IPS-NIHi7 (cell line): ENCODE results near the gene NRSN1.
"Not testable (repeated sequence)": the region's sequence is repeated elsewhere in the genome, so short reads cannot be mapped to it uniquely, and the experiment has no call there.

Experiments
- DNase-seq: peaks from one replicate; pipeline ENCODE4 v3.0.0; 2012; ENCODE audit warnings: mixed read lengths; ENCODE audit errors: extremely low spot score

The NRSN1 gene

DNA sequence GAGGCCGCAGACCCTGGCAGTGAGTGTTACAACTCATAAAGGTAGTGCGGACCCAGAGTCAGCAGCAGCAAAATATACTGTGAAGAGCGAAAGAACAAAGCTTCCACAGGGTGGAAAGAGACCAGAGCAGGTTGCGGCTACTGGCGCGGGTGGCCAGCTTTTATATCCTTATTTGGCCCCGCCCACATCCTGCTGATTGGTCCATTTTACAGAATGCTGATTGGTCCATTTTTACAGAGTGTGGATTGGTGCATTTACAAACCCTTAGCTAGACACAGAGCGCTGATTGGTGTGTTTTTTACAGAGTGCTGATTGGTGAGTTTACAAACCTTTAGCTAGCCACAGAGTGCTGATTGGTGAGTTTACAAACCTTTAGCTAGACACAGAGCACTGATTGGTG, 16.7 kb downstream of the NRSN1 start:
- not testable (repeated sequence) for DNase-seq

DNA sequence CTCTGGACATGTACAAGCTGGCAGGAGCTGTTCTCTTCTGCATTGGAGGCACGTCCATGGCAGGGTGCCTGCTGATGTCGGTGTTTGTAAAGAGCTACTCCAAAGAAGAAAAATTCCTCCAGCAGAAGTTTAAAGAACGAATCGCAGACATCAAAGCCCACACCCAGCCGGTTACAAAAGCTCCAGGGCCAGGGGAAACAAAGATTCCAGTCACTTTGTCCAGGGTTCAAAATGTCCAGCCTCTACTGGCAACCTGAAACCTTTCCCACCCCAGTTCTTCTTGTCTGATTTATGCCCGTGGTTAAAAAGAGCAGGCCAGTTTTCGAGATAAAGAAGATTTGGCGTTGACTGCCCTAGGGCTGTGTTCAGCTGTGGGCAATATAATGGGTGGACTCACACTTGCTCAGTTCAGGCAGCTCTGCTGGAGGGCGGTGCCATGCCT, 19.7 kb downstream of the NRSN1 start:
- no peak for DNase-seq

DNA sequence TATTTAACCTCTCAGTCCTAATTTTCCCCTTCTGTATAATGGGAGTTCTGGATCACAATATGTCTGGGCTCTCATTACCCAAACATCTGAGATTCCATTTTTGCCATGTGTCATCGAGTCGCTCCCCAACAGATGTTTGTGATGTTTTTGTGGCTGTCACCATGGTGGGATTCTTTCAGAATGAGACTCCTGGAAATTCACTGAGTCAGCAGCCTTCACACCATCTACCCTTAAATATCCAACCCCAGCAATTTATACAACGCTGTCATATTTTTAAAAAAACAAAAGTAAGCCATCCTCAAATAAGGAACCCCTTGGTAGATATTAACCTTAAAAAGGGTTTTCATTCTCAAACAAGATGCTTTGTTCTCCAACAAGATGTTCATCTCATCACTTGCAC, 20.9 kb downstream of the NRSN1 start:
- DNase-seq: no peak

- DNase-seq: no peak
Observed at GRCh38 chr6:24147511-24148153, 21.6 kb downstream of the NRSN1 start.

DNA sequence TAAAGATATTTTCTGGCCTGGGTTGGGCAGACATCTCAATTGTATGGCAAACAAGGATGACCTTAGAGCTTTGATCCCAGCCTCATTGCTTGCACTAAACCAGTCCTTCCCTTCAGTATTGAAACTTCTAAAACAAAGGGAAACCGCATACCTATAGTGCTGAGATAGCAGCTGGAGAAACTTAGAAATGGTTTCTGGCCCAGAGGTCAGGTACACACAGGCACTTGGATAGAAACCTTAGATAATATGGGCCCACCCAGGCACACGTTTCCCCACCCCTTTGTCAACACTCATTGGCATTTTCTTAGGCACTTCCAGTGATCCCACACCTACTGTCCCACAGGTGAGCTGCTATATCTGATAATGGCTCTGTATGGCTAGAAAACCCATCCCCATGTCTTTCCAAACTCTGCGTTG, 22.1 kb downstream of the NRSN1 start:
- DNase-seq: no peak

GRCh38 chr6:24148684-24149083, 22.7 kb downstream of the NRSN1 start:
- no peak for DNase-seq

DNA sequence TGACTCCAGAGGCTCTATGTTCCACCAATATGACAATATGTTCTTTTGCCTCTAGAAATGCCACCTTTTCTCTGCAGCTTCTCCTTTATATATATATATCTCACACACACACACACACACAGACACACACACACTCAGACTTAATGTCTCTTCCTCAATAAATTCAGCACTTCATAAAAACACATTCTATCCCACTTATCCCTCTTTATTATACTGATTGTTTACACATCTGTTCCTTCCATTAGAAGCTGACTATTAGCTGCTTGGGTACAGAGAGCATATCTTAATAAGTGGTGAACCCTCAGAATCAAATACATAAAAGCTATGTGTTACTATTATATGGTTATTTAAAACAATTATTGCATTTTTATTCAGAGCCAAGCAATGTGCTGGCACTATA, 23.3 kb downstream of the NRSN1 start:
- no peak for DNase-seq

DNA sequence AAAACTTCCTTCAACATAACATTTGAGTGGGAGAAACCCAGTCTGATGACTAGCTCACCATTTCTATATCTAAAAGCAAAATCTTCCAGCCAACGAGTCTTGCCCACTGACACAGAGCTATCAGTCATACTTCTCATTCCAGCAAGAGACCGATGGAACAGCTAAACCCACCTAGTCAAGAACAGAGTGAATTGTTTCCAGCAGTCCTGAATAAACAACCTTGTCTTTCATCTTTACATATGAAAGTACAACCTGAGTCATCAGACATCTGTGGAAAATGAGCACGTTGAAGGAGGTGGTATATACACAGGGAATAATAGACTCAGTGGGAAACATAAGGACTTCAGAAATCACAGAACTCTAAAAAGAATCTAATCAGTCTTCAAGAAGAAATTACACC, 23.8 kb downstream of the NRSN1 start:
- DNase-seq: no peak

DNA sequence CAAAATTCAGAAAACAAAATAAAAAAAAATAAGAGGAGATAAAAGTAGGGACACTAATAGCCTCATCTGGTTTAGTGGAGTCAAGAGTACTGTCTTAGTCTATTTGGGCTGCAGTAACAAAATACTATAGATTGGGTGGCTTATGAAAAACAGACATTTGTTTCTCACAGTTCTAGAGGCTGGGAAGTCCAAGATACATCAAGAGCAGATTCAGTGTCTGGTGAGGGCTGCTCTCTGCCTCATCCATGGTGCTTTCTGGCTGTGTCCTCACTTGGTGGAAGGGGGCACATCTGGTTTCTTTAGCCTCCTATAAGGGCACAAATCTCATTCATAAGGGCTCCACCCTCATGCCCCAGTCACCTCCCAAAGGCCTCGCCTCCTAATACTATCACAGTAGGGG, 26.0 kb downstream of the NRSN1 start:
- no peak for DNase-seq

DNA sequence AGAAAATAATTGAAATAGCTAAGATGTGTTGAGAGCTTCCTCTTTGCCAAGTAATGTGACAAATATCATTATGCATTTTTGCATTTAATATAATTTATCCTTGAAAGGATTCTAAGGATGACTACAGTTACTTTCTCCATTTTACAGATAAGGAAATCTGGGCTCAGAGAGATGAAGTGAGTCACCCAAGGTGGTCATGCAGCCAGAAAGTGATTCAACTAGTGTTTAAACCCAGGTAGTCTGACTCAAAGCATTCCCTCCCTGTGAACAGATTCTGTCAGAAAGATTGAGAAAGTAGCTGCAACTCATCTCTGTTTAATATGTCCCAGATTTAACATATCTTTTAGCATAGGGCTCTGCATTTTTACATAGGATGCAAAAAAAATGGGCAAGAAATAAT, 28.1 kb downstream of the NRSN1 start:
- no peak for DNase-seq

GRCh38 chr6:24157886-24158285, 31.9 kb downstream of the NRSN1 start:
- no peak for DNase-seq

- no peak for DNase-seq
Observed at GRCh38 chr6:24183584-24183983, 57.6 kb downstream of the NRSN1 start.

GRCh38 chr6:24186349-24186748, 60.3 kb downstream of the NRSN1 start:
- no peak for DNase-seq

DNA sequence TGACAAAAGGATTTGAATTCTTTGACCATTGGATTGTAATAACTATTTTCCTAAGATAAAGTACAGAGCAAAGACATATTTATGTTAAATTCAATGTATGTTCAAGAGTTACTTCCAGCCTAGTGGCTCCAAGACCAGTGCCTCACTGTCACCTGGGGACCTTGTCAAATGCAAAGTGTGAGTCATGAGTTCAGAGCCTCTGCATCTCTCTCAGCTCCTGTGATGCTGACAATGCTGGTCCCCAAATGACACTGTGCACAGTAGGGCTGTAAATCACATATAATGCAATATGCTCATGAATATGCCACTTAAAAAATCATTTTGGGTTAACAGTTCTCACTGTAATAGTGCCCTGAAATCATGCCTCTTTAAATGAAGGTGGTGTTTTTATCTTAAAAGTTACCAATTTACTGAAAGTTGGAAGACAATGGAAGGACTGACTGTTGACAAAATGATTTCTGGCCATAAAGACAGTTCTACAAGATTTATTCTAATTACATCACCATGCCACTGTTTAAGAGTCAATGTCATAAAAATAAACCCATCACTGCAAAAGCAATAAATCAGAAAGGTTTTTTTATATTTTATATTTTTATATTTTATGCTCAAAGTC, 62.1 kb downstream of the NRSN1 start:
- DNase-seq: no peak

DNA sequence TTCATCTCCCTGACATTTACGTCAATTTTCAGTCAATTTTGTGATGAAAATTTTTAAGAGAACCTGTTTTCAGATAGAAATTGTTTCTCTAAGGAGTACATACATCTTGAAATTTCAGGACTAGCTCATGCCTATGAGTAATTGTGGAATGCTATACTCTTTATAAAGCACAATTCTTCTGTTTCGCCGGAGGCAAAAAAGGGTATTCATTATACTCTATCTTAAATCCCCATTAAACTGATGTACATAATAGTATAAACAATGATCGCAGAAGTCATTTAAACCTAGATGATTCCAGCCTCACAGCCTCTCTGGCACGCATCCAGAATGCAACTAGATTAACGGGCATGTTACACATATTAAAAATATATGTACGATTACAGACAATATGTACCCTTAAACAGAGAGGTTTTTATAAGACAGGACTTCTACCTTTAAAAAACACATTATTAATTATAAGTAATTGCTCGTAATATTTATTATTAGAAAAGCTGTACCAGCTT, 62.6 kb downstream of the NRSN1 start:
- no peak for DNase-seq

GRCh38 chr6:24191346-24191745, 65.3 kb downstream of the NRSN1 start:
- no peak for DNase-seq

DNA sequence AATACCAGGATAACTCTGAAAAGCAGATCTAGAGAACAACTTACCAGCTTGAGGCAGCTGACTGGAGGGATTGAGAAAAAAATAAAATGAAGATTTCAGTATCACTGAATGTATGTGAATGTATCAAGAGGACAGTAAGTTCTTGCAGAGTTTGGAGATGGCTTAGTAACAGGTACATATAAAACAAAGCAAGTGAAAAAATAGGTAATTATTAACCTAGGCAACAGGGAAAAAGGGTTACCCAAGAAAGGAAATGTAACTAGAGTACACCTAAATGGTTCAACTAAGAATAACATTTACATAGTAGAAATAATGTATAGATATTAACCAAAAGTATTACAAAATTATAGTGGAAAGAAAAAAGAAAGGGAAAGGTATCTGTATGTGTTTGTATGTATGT, 67.3 kb downstream of the NRSN1 start:
- DNase-seq: no peak

DNA sequence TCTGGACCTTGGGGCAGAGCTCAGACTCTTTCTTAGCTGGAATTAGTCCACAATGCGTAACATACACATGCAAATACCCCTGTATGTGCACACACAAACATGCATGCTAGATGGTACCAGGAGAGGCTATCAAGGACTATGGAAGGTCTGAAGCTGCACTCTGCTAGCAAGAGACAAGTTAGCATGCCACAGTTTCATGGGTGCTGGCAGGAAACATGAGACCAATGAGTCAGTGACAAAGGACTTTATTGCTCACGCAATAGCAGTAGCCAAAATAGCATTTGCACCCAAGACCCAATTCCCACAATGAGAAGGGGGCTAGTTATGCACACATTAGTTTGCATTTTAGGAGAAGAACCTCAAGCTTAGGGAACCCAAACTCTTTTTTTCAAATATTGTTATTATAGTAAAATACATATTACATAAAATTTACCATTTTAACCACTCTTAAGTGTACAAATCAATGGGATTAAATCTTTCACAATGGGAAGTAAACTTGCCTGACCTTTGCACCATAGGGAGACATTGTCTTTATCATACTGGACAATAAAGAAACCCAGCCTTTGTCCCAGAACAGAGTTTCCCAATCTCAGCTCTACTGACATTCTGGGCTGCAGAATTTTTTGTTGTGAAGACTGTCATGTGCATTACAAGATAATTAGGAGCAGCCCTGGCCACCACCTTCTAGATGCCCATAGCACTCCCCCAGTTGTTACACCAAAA, 69.1 kb downstream of the NRSN1 start:
- no peak for DNase-seq

DNA sequence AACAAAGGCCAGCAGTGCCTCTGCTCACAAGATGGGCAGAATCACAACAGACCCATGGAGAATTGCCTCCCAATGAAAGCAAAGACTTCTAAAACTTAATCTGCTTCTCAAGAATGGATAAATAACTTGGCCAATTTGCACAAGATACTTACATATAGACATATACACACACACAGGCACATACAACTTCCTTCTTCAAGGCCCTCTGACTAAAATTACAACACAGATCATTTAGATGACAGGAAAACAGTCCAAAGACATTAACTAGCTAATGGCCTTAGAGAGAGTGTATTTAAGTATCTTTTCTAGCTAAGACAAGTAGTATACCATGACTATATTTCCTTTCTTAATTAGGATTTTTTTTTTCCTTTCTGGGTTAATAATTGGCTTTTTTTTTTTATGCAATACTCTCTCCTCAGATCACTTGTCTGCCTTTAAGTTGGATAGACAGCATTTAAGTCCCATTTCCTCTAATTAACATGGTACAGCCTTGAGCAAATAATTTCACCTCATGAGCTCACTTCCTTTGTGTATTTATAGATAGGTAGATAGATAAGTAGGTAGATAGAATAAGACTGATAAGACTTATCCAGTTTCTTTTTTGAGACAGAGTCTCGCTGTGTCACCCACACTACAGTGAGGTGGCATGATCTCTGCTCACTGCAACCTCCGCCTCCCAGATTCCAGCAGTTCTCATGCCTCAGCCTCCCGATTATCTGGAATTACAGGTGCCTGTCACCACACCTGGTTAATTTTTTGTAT, 70.0 kb downstream of the NRSN1 start:
- no peak for DNase-seq
